OCI-LY1 (cell line): ENCODE results near the gene GNS.

Experiments used
- H2AFZ ChIP-seq: fragments of 200-600 bp; sonication (generic), shearing (Covaris generic); 2 replicates; pipeline ENCODE4 v1.6.0; 2014; ENCODE audit warnings: antibody characterized with exemption, mild to moderate bottlenecking, low read length
- H3F3A ChIP-seq: fragments of 200-600 bp; sonication (generic), shearing (Covaris generic); 2 replicates; pipeline ENCODE4 v1.6.0; 2014; ENCODE audit warnings: mild to moderate bottlenecking, antibody characterized with exemption, low read length, moderate library complexity; ENCODE audit not compliant: insufficient read depth
- H3K27ac ChIP-seq: fragments of 200-600 bp; sonication (generic); 2 replicates; pipeline ENCODE4 v1.5.1; 2014; ENCODE audit warnings: low read length, mixed run types, mild to moderate bottlenecking, low read depth; ENCODE audit not compliant: poor library complexity, severe bottlenecking
- H3K27me3 ChIP-seq: fragments of 200-600 bp; sonication (generic); 2 replicates; pipeline ENCODE4 v1.6.0; 2014; ENCODE audit warnings: antibody characterized with exemption, mild to moderate bottlenecking, low read length, moderate library complexity; ENCODE audit not compliant: insufficient read depth
- H3K36me3 ChIP-seq: fragments of 200-600 bp; sonication (generic); 2 replicates; pipeline ENCODE4 v1.6.1; 2014; ENCODE audit warnings: mild to moderate bottlenecking, antibody characterized with exemption, low read length, moderate library complexity, mixed read lengths; ENCODE audit not compliant: insufficient read depth
- H3K4me1 ChIP-seq: fragments of 200-600 bp; sonication (generic); 2 replicates; pipeline ENCODE4 v1.5.1; 2014; ENCODE audit warnings: mild to moderate bottlenecking, low read length, moderate library complexity; ENCODE audit not compliant: insufficient read depth, severe bottlenecking
- H3K4me2 ChIP-seq: fragments of 200-600 bp; sonication (generic), shearing (Covaris generic); 2 replicates; pipeline ENCODE4 v1.6.1; 2014; ENCODE audit warnings: low read length
- H3K4me3 ChIP-seq: fragments of 200-600 bp; sonication (generic); 2 replicates; pipeline ENCODE4 v1.5.1; 2014; ENCODE audit warnings: low read length, low read depth, mild to moderate bottlenecking, mixed read lengths; ENCODE audit not compliant: poor library complexity, severe bottlenecking
- H3K79me2 ChIP-seq: fragments of 200-600 bp; shearing (Covaris generic); 2 replicates; pipeline ENCODE4 v1.6.1; 2016; ENCODE audit warnings: mixed run types, low read length, mixed read lengths; ENCODE audit not compliant: insufficient read depth
- H3K9ac ChIP-seq: fragments of 200-600 bp; sonication (generic), shearing (Covaris generic); 2 replicates; pipeline ENCODE4 v1.6.1; 2014; ENCODE audit warnings: mild to moderate bottlenecking, low read length, mixed read lengths
- H3K9me2 ChIP-seq: fragments of 200-600 bp; sonication (generic), shearing (Covaris generic); 2 replicates; pipeline ENCODE4 v1.6.1; 2014; ENCODE audit warnings: low read depth, mild to moderate bottlenecking, low read length, mixed read lengths
- H3K9me3 ChIP-seq: fragments of 200-600 bp; shearing (Covaris generic); 2 replicates; pipeline ENCODE4 v1.6.1; 2014; ENCODE audit warnings: low read length, mixed read lengths
- H4K20me1 ChIP-seq: fragments of 200-600 bp; sonication (generic), shearing (Covaris generic); 2 replicates; pipeline ENCODE4 v1.6.0; 2016; ENCODE audit warnings: mild to moderate bottlenecking, low read length; ENCODE audit not compliant: insufficient read depth
- CTCF ChIP-seq: fragments of 200-600 bp; sonication (generic), shearing (Covaris generic); IDR thresholded peaks from 2 replicates; pipeline ENCODE4 v1.5.1; 2017; ENCODE audit warnings: mild to moderate bottlenecking, antibody characterized with exemption, low read length, moderate library complexity, mixed read lengths
- EZH2 ChIP-seq: fragments of 200-600 bp; sonication (generic), shearing (Covaris generic); IDR thresholded peaks from 2 replicates; pipeline ENCODE4 v1.8.0; 2017; ENCODE audit warnings: borderline replicate concordance, mixed run types, mild to moderate bottlenecking, antibody characterized with exemption, low read length, moderate library complexity, mixed read lengths

The GNS gene

DNA sequence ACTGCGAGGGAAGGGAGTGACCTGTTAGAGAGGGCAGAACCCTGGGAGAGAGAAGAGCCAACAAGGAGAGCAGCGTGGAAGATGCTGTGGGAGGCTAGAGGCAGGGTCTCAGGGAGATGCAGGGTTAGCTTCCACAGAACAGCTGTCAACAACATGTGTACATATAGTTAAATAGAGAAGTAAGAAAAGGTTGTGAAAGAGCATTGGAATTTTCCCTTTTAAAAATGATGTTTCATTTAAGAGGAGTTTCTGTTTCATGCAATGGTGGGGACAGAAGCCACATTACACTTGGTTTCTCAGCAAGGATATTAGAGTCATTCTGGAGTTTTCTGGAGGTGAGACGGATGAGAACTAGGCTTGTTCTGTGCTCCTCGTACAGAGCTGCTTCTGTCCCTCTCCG is 41.4 kb upstream of the GNS start:
- no peaks in the 10 kb centered on the region for H3K9me3 ChIP-seq
- no peak overlapping the region for H3K9ac ChIP-seq
- no peak overlapping the region for H3K4me2 ChIP-seq
- H3K27me3 ChIP-seq = no peaks in the 10 kb centered on the region
- no peaks in the 10 kb centered on the region for H3K9me2 ChIP-seq
- TF ChIP-seq CTCF (no peak), EZH2 (no peak)
- H3K79me2 ChIP-seq = no peaks in the 10 kb centered on the region
- H3K27ac ChIP-seq = no peak overlapping the region
- no peaks in the 10 kb centered on the region for H3K4me1 ChIP-seq
- H2AFZ ChIP-seq = no peak overlapping the region
- H4K20me1 ChIP-seq = no peaks in the 10 kb centered on the region
- no peak overlapping the region for H3K4me3 ChIP-seq
- H3F3A ChIP-seq = no peaks in the 10 kb centered on the region
- no peaks in the 10 kb centered on the region for H3K36me3 ChIP-seq

DNA sequence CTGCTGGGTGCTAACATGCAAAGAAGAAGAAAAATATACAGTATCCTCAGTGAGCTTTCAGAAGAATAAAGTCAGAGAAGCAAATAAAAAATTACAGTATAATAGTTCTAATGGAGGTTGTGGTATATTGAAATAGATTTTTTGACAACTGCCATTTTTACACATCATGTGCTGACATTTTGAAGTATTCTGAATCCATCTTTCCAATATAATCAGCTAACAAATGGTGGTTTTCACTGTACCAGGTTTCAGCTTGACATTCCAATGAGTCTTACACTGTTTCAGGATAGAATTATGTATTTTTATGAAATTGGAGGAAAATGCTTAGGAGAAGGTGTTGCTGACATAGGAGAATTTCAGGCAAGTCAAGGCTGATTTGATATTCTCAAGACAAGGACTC is 39.0 kb upstream of the GNS start:
- Histone ChIP-seq H3K36me3 (no peaks in the 10 kb centered on the region), H3K79me2 (no peaks in the 10 kb centered on the region), H3K27me3 (no peaks in the 10 kb centered on the region), H3K4me3 (no peak overlapping the region), H3K27ac (no peak overlapping the region), H3K9me2 (no peaks in the 10 kb centered on the region), H3K4me2 (no peak overlapping the region), H3K9me3 (no peaks in the 10 kb centered on the region), H3F3A (no peaks in the 10 kb centered on the region), H3K4me1 (no peaks in the 10 kb centered on the region), H3K9ac (no peak overlapping the region), H4K20me1 (no peaks in the 10 kb centered on the region), H2AFZ (no peak overlapping the region)
- no peak for TF ChIP-seq EZH2
- TF ChIP-seq CTCF = no peak

GRCh38 chr12:64797156-64797555 is 38.0 kb upstream of the GNS start:
- Histone ChIP-seq H4K20me1 (no peaks in the 10 kb centered on the region), H3K79me2 (no peaks in the 10 kb centered on the region), H3K9ac (no peak overlapping the region), H2AFZ (no peak overlapping the region), H3K9me2 (no peaks in the 10 kb centered on the region), H3K9me3 (no peaks in the 10 kb centered on the region), H3K4me3 (no peak overlapping the region), H3F3A (no peaks in the 10 kb centered on the region), H3K4me2 (no peak overlapping the region), H3K27me3 (no peaks in the 10 kb centered on the region), H3K36me3 (no peaks in the 10 kb centered on the region), H3K4me1 (no peaks in the 10 kb centered on the region), H3K27ac (no peak overlapping the region)
- TF ChIP-seq EZH2 (no peak), CTCF (no peak)
